ENCODE results near the gene APMAP.

DNA sequence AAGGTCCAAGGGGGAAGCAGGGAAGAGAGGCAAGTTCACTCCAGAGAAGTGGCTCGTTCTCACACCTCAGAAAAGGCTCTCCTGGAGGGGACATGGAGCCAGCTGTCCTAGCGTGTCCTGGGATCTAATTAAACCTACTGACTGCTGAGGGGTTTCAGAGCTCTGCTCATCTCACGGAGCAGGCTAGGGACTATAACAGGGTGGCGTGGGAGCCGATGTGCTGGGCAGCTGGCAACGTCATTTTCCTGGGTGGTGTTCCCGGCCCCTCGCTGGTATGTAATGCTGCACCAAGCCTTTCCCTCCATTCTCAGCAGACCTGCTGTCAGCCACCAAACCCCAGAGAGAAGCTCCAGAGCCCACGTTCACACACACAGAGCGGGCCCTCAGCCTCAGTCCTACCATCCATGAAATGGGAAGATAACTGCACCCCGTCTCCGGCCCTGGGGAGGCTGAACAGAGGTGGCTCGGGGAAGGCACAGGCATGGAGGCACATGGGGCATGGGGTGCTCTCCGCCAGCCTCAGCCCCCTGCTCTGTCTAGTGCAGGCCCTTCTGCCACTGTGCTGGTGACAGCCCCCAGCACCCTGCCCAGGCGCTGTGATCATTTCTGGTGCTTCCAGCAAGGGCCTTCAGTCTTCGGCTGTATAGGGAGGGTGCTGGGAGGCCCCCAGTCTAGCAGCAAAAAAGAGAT is 41.6 kb downstream of the APMAP start:
- TF ChIP-seq, protein P1, sequence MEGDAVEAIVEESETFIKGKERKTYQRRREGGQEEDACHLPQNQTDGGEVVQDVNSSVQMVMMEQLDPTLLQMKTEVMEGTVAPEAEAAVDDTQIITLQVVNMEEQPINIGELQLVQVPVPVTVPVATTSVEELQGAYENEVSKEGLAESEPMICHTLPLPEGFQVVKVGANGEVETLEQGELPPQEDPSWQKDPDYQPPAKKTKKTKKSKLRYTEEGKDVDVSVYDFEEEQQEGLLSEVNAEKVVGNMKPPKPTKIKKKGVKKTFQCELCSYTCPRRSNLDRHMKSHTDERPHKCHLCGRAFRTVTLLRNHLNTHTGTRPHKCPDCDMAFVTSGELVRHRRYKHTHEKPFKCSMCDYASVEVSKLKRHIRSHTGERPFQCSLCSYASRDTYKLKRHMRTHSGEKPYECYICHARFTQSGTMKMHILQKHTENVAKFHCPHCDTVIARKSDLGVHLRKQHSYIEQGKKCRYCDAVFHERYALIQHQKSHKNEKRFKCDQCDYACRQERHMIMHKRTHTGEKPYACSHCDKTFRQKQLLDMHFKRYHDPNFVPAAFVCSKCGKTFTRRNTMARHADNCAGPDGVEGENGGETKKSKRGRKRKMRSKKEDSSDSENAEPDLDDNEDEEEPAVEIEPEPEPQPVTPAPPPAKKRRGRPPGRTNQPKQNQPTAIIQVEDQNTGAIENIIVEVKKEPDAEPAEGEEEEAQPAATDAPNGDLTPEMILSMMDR (IDR thresholded peaks at IDR 0.05) = no peak
- TF ChIP-seq POLR2A (IDR thresholded peaks at IDR 0.05) = no peak

All from uterus (tissue), 2 donors.